Gastrocnemius medialis (tissue), 4 donors: ENCODE data around the gene SLC25A22. TPM values are rescaled to one million over a fixed set of nuclear protein-coding genes. Genes with fewer than 3 reads are reported as not detected.

Source experiments
- ATAC-seq, 2 donors: fragments of 150-250 bp; one replicate each; pipeline ENCODE4 v1.9.1; 2016
- DNase-seq, 2 donors: peaks; one replicate each; pipeline ENCODE4 v3.0.0-alpha.2; 2019
- H3K27ac ChIP-seq, 4 donors: fragments of 200-600 bp; sonication (generic); 1 replicate in 1 of 4; 2 replicates in 3 of 4; pipeline ENCODE4 v1.5.1; 2016 to 2018; ENCODE audit warnings: mild to moderate bottlenecking in 2 of 4, moderate library complexity in 1 of 4
- H3K27me3 ChIP-seq, 3 donors: fragments of 200-600 bp; sonication (generic) in 2 of 3; 1 replicate in 1 of 3; 2 replicates in 2 of 3; pipeline versions ENCODE4 v1.5.1 to v1.6.0; 2016 to 2019; ENCODE audit warnings: mild to moderate bottlenecking in 1 of 3, moderate library complexity in 1 of 3
- H3K36me3 ChIP-seq, 2 donors: fragments of 200-600 bp; sonication (generic) in 1 of 2; one replicate each; pipeline ENCODE4 v1.5.1; 2017 to 2018
- H3K4me1 ChIP-seq, 2 donors: fragments of 200-600 bp; sonication (generic) in 1 of 2; one replicate each; pipeline ENCODE4 v1.5.1; 2016 to 2017; ENCODE audit warnings: mild to moderate bottlenecking in 2 of 2
- H3K4me3 ChIP-seq, 4 donors: fragments of 200-600 bp; sonication (generic) in 3 of 4; 1 replicate in 1 of 4; 2 replicates in 3 of 4; pipeline ENCODE4 v1.5.1; 2016 to 2019; ENCODE audit warnings: mild to moderate bottlenecking in 2 of 4
- H3K9me3 ChIP-seq, 3 donors: fragments of 200-600 bp; sonication (generic) in 2 of 3; 1 replicate in 1 of 3; 2 replicates in 2 of 3; pipeline ENCODE4 v1.5.1; 2016 to 2019
- CTCF ChIP-seq, 5 experiments: fragments of 450-650 bp in 3 of 5; fragments of 200-600 bp in 2 of 5; sonication (generic) in 2 of 5; IDR thresholded peaks in 4 of 5; conservative IDR thresholded peaks in 1 of 5; 1 replicate in 4 of 5; 2 replicates in 1 of 5; pipeline ENCODE4 v1.5.1; 2016 to 2019; ENCODE audit warnings: antibody characterized with exemption in 5 of 5, mild to moderate bottlenecking in 3 of 5, moderate library complexity in 3 of 5
- POLR2A ChIP-seq, 2 donors: fragments of 450-650 bp; IDR thresholded peaks; one replicate each; pipeline ENCODE4 v1.6.1; 2017; ENCODE audit warnings: antibody characterized with exemption in 2 of 2, mild to moderate bottlenecking in 2 of 2, moderate library complexity in 2 of 2
- in situ Hi-C, 4 donors: fragments of 200-750 bp; cut with MboI; loops; one replicate each; pipeline versions ENCODE4 v1.15.0 to v1.8.0; 2017; ENCODE audit warnings: low sequenced_read_pairs in 4 of 4
- intact Hi-C: fragments of 100-400 bp; cut with DNase I; formaldehyde crosslinking; loops from one replicate; pipeline ENCODE4 v1.15.1; 2023; ENCODE audit warnings: low total_unique reads
- total RNA-seq, 4 donors: library from RNA; depleted of rRNA; stranded (reverse); fragments of >200 nt; gene quantifications; one replicate each; pipeline versions ENCODE4 v1.1.0 to v1.2.3, GENCODE V29; 2016

Gene SLC25A22
- total RNA-seq, 4 donors from 2014 or later: 0.80 to 1.5 (median 1.0) TPM; not detected in 1

GRCh38 chr11:761526-762108 is 36.5 kb downstream of the SLC25A22 start:
- H3K4me3 ChIP-seq: no peak overlapping the region
- ATAC-seq (no peak), DNase-seq (no peak)
- H3K27ac ChIP-seq: no peak overlapping the region
- no peaks in the 10 kb centered on the region for H3K27me3 ChIP-seq
- no peaks in the 10 kb centered on the region for H3K9me3 ChIP-seq
- intact Hi-C loops (no loop called here), in situ Hi-C loops (no loop called here)
- H3K4me1 ChIP-seq: no peaks in the 10 kb centered on the region
- peaks cover 0 to 92% of the 10 kb centered on the region in 2 donors for H3K36me3 ChIP-seq
- no peak for TF ChIP-seq CTCF (IDR thresholded peaks at IDR 0.05 in 4 of 5, conservative IDR thresholded peaks at IDR 0.05 in 1 of 5)
- TF ChIP-seq POLR2A (IDR thresholded peaks at IDR 0.05): no peak

GRCh38 chr11:760236-760635 is 37.8 kb downstream of the SLC25A22 start:
- in situ Hi-C loops (no loop called here), intact Hi-C loops (no loop called here)
- H3K27ac ChIP-seq: no peak overlapping the region
- peaks cover 0 to 93% of the 10 kb centered on the region in 2 donors for H3K36me3 ChIP-seq
- H3K4me1 ChIP-seq: no peaks in the 10 kb centered on the region
- no peak for ATAC-seq
- H3K27me3 ChIP-seq: no peaks in the 10 kb centered on the region
- DNase-seq: no peak
- H3K9me3 ChIP-seq: no peaks in the 10 kb centered on the region
- no peak for TF ChIP-seq CTCF (IDR thresholded peaks at IDR 0.05 in 4 of 5, conservative IDR thresholded peaks at IDR 0.05 in 1 of 5)
- no peak for TF ChIP-seq POLR2A (IDR thresholded peaks at IDR 0.05)
- H3K4me3 ChIP-seq: no peak overlapping the region

DNA sequence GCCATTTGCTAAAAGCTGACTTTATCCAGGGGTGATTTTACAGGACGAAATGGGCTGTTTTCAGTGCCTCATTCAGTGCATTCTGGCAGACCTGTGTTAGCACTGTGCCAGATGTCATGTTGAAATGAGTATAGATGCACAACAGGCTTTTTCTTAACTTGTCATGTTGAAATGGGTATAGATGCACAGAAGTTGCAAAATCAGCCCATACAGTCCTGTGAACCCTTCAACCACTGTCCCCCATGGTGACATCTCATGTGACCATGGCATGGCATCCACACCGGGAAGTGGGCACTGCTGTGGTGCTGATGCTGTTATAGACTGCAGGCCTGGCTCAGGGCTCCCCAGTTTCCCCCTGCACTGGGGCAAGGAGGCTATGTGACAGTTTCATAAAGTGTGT is 48.4 kb downstream of the SLC25A22 start:
- DNase-seq (no peak), ATAC-seq (no peak)
- Histone ChIP-seq H3K9me3 (no peaks in the 10 kb centered on the region), H3K27ac (no peak overlapping the region), H3K27me3 (no peaks in the 10 kb centered on the region), H3K36me3 (no peaks in the 10 kb centered on the region), H3K4me1 (peaks cover 15 to 16% of the 10 kb centered on the region in 2 donors), H3K4me3 (no peak overlapping the region)
- intact Hi-C loops: loop anchor here (2.0 to 5.0 kb wide), 2 partner anchors 15 to 52 kb away; partner anchors contain the start of genes DEAF1 and TMEM80
- in situ Hi-C loops: loop anchor here in 1 of 4 donors (25.0 kb wide), 1 partner anchor 187 kb away; the partner anchor contains the start of genes LMNTD2 and RASSF7
- TF ChIP-seq POLR2A (IDR thresholded peaks at IDR 0.05) (no peak), CTCF (IDR thresholded peaks at IDR 0.05 in 4 of 5, conservative IDR thresholded peaks at IDR 0.05 in 1 of 5) (no peak)

DNA sequence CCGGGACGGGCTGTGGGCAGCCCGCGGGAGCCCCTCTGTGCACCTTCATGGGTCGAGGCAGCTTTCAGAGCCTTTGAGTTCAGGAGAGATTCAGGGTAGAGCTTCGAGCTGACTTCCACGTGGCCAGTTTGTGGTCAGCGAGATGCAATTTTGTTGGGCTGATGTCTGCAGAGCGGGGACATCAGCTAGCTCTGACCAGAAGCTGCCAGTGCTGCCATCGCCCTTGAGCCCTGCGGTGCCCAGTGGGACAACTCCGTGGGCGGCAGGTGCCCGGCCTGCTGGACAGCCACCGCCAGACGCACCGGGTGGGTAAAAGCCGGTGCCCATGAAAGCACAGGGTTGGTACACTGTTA is 50.1 kb downstream of the SLC25A22 start:
- Histone ChIP-seq H3K36me3 (no peaks in the 10 kb centered on the region), H3K9me3 (no peaks in the 10 kb centered on the region), H3K4me3 (peak overlapping the region; percentile 67 to 99 (median 85)), H3K27me3 (no peaks in the 10 kb centered on the region), H3K27ac (peak overlapping the region; percentile 78 to 98 (median 93)), H3K4me1 (peaks cover 13 to 16% of the 10 kb centered on the region in 2 donors)
- ATAC-seq (peak; percentile 16 to 26), DNase-seq (no peak)
- in situ Hi-C loops: loop anchor here in 1 of 4 donors (25.0 kb wide), 1 partner anchor 186 kb away; the partner anchor contains the start of genes LMNTD2 and RASSF7
- no peak for TF ChIP-seq CTCF (IDR thresholded peaks at IDR 0.05 in 4 of 5, conservative IDR thresholded peaks at IDR 0.05 in 1 of 5)
- no peak for TF ChIP-seq POLR2A (IDR thresholded peaks at IDR 0.05)
- intact Hi-C loops: loop anchor here (2.0 to 5.0 kb wide), 2 partner anchors 17 to 51 kb away; partner anchors contain the start of genes DEAF1 and TMEM80
